NCI-H2081 treated with DMSO at 0.1 percent for 48 hours (cell line): ENCODE data around the gene ADGRL1.
"Not testable (repeated sequence)": the region's sequence is repeated elsewhere in the genome, so short reads cannot be mapped to it uniquely, and the experiment has no call there.

Source experiments
- DNase-seq: peaks from one replicate; lab custom pipeline; 2025; lab: John Stamatoyannopoulos, UW

Gene ADGRL1

GRCh38 chr19:14189415-14189814 is 16.6 kb downstream of the ADGRL1 start:
- DNase-seq = no peak

GRCh38 chr19:14188086-14188485 is 17.9 kb downstream of the ADGRL1 start:
- DNase-seq = not testable (repeated sequence)

GRCh38 chr19:14187561-14187960 is 18.4 kb downstream of the ADGRL1 start:
- no peak for DNase-seq

- not testable (repeated sequence) for DNase-seq
Observed at GRCh38 chr19:14186684-14187083, 19.3 kb downstream of the ADGRL1 start.

DNA sequence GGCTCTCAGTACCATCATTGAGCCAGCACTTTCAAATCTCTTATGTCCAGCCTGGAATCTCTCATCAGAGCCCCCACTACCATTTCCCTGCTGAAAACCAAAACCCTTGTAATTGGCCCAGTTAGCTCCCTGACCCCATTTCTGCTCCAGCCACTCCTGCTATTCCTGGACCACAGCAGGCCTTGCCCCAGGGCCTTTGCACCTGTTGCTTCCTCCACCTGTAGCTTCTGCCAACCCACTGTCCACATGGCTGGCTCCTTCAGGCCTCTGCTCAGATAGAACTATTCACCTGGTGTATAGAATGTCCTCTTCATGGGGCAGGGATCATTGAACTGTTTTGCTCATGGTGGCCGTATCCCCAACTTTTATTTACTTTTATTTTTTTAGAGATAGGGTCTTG is 20.3 kb downstream of the ADGRL1 start:
- not testable (repeated sequence) for DNase-seq

DNA sequence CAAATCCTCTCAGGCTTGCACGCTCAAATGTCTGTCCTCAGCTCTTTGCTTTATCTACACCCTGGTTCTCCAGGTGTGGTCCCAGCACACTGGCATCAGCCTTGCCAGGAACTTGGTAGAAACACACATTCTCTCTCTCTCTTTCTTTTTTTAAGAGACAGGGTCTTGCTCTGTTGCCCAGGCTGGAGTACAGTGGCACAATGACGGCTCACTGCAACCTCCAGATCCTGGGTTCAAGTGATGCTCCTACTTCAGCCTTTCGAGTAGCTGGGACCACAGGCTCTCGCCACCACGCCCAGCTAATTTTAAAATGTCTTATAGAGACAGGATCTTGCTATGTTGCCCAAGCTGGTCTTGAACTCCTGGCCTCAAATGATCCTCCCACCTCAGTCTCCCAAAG is 20.8 kb downstream of the ADGRL1 start:
- DNase-seq = no peak

DNA sequence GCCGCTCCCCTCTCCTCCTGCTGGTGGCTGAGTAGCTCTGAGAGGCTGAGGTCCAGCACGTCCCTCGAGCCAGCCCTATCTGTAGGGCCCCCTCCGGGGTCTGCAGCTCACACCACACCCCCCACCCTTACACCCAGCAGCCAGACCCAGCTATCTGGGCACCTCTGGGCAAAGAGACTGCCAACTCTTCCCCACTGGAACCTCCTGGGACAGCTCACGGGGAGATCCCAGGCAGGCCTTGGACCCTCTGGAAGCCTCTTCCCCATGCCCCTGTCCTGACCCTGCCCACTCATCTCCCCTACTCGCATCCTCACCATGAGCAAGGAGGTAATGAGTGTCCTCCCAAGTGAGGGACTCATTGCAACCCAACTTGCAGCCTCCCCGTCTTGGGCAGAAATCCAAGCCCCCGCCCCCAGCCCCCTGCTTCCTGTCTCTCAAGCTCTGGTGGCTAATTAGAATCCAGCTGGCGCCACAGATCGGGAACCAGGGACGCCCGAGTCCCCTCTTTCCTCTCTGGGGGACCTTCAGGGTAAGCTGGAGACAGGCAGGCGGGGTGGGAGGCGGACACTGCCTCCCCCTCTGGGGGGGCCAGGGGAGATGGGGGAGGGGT is 22.1 kb downstream of the ADGRL1 start:
- no peak for DNase-seq

DNA sequence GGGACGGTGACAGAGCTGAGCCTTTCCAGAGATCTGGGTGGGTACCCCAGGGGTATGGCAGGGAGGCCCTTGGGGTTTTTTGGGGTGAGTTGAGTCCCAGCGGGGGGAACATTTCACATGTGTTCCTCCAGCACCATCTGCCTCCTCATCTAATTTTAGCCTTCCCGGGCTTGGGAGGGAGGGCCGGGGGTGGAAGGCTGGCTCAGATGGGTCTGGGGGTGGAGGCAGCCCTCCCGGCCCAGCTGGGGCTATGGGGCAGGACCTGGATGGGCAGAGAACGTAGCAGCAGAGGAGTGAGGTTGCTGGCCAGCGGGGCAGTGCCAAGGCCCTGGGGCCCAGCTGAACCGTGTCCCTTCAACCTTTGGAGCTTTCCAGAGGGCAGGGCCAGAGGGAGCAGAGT is 23.5 kb downstream of the ADGRL1 start:
- DNase-seq = no peak

- no peak for DNase-seq
Observed at GRCh38 chr19:14181906-14182305, 24.1 kb downstream of the ADGRL1 start.

DNA sequence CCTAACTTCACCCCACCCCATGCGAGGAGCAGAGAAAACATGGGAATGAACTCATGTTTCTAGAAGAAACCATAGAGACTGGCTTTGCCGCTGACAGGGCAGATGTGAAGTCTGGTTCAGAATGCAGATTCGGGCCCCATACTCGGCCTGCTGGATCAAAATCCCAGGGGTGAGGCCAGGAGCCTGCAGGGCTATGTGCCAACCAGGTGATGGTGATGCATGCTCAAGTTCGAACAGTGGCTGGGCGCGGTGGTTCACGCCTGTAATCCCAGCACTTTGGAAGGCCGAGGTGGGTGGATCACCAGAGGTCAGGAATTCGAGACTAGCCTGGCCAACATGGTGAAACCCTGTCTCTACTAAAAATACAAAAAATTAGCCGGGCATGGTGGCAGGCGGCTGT is 24.8 kb downstream of the ADGRL1 start:
- not testable (repeated sequence) for DNase-seq

DNA sequence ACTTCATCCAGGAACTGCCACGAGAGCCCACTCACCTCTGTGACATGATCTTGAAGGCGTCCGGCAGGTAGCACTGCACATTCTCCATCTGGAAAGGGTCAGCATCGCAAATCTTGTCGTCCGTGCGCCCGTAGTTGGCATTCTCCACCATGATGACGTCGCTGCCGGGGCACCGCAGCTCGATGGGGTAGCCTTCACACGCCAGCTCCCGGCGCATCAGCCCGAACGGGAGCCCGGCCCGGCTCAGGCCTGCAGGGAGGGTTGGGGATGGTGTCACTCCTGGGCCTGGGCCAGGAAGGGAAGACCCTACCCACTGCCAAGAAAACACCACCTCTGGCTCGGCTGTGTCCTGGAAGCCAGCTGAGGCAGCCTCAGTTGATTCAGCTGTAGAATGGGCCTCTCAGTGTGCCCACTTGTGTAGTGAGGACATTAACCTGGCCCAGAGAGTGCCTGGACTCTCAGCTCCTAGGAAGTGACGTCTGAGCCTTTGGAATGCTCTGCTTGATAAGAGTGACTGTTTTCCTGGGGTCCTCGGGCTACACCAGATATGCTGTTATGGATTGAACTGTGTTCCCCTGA is 28.4 kb downstream of the ADGRL1 start:
- DNase-seq = no peak

DNA sequence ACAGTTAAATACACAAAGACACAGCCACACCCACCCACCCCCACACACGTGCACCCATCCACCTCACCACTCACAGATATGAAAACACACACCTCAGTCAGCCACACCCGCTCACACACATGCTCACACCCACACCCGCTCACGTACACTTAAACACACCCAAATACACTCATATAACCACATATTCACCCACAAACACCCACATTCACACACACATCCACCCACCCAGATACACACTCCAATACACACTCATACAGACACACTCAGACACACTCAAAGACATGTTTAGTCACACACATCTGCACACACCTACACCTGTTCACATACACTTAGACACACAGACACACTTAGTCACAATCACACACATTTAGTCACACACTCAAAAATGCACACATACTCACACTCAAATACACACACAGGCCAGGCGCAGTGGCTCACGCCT is 30.6 kb downstream of the ADGRL1 start:
- no peak for DNase-seq

DNA sequence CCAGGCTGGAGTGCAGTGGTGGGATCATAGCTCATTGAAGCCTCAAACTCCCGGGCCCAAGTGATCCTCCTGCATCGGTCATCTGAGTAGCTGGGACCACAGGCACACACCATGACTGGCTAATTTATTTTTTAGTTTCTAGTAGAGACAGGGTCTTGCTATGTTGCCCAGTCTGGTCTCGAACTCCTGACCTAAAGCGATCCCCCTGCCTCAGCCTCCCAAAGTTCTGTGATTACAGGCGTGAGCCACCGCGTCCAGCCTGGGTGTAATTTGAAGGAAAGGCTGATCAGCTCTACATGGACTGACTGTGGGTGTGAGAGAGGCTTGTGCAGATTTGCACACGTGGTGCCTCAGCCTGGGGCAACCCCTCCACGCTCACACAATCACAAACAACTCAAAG is 31.1 kb downstream of the ADGRL1 start:
- DNase-seq = no peak

- DNase-seq = no peak
Observed at GRCh38 chr19:14168993-14169392, 37.0 kb downstream of the ADGRL1 start.

DNA sequence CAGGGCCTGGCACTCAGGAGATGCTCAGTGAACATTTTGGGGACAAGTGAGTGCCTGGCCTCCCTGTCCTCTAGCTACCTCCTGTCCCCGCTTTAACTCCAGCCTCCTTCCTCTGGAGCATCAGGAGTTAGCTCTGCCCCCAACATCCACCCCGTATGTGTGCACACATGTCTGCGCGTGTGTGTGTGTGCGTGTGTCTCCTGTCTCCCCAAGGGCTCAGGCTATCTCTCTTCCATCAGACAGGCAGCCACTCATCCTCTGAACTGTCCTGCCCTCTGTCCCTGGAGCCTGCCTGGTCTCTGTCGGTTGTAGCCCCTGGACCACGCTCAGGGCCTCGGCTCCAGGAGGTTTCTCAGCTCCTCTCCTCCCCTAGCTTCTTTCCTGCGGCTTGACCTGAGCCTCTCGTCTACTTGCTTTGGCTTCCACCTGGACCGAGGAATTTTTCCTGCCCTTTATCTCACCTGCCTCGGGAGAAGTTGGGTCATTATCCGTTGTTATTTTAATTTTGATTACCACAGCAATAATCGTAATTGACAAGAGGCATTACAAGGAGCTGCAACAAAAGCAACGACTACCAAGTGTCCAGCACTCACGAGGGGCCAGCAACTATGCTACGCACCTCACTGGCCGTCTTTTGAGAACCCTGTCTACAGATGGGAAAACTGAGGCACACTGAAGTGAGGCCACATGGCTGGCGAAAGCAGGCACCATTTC is 37.6 kb downstream of the ADGRL1 start:
- no peak for DNase-seq

DNA sequence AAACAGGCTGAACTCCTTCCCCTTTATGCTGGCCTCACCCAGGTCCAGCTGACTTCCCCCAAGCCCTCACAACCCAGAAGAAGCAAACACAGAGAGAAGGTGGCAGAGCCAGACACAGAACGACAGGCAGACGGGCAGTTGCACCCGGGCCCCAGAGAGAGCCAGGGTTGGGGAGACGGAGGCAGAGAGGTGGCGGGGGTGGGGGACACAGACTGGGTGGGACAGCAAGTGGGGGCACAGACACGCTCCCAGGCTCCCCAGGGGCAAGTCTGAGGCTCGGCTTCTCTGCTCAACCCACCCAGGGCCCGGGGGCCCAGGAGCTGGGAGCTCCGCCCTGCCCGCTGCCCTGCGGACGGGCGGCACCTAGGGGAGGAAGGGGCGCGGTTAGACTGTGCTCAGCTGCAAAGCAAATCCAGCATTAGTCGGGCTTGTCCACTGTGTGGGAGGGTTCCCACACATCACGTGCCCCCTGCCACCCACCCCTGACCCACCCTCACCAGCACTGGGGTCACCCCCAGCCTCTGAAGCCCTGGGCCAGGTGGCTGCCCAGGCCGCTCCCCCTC is 38.3 kb downstream of the ADGRL1 start:
- DNase-seq = no peak

DNA sequence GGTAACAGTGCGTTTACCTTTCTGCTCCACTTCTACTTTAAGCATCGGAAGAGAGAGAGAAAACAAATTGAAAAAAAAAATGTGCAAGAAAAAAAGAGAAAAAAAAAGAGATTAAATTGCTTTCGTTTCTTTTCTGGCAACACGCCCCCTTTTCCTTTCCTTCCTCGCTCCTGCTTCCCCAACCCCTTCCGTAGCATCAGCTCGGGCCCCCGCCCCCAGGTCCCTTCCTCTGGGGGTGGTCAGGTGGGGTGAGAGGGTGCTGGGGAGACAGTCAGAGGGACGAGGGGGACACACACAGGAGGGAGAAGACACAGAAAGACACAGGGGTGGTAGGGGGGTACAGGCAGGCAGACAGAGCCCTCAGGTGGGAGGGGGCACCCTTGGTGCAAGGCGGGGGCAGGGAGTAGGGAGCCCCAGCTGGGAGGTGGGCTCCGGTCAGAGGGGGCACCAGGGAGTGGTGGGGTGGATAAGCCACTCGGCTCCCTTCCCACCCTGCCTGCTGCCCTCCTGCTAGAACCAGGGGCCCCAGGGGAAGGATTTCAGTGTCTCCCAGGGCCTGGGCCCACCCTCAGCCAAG is 38.9 kb downstream of the ADGRL1 start:
- DNase-seq = no peak

GRCh38 chr19:14165990-14166830 is 39.8 kb downstream of the ADGRL1 start:
- no peak for DNase-seq

- no peak for DNase-seq
Observed at GRCh38 chr19:14164724-14165493, 41.1 kb downstream of the ADGRL1 start.

DNA sequence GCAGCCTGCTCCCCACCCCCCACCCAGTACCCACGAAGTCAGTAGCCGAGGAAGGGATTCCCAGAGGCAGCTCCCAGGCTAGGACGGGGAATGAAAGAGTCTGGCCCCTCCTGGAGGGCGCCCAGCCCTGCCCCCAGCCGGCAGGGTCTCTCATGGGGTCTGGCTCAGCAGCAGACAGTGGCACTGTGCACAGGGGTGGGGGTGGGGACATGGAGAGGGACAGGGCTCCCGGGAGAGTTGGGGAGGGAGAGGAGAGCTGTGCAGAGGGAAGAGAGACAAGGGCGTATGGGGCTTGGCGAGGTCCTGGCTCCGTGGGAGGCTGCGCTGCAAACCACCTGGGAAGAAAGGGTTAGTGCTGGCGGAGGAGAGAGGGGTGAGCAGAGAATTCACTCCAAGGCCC is 41.9 kb downstream of the ADGRL1 start:
- DNase-seq = no peak

DNA sequence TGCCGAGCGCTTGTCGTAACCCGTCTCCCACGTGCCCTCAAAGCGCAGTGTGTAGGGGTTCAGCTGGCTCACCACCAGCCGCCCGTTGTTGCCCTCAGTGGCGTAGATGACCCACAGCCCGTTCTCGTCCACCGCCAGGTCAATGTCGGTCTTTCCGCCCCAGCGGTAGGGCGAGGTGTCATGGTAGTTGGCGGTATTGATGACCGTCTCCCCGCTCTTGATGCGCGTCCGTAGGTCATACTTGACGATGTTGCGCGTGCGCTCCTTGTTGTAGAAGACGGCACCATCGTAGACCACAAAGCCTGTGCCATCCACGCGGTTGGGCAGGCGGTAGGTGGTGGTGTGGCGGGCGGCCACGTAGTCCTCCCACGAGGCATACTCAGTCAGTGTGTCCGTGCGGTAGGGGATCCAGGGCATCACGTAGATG is 43.1 kb downstream of the ADGRL1 start:
- DNase-seq = no peak
